Mammary epithelial cell (primary cell): Measurements from ENCODE around the gene MGAT4A.

Source experiments
- CTCF ChIP-seq, 2 donors: IDR thresholded peaks in 1 of 2; conservative IDR thresholded peaks in 1 of 2; 2 replicates each; pipeline ENCODE4 v1.5.1; 2011 to 2012; ENCODE audit warnings: inconsistent platforms in 2 of 2, low read length in 2 of 2, mild to moderate bottlenecking in 2 of 2, control low read depth in 1 of 2, low read depth in 1 of 2; ENCODE audit not compliant: insufficient read depth in 1 of 2; ENCODE audit errors: extremely low read depth in 1 of 2
- EZH2 ChIP-seq: IDR thresholded peaks from 2 replicates; pipeline ENCODE4 v1.6.1; 2012; ENCODE audit warnings: low read length, inconsistent platforms, borderline replicate concordance

- TF ChIP-seq CTCF (conservative IDR thresholded peaks at IDR 0.05 in 1 of 2, IDR thresholded peaks at IDR 0.05 in 1 of 2; ENCODE audit: extremely low read depth in 1 of 2, insufficient read depth in 1 of 2, low read depth in 1 of 2, low read length in 2 of 2) (no peak), EZH2 (no peak)
Observed at GRCh38 chr2:98734162-98734561, 3.2 kb upstream of the MGAT4A start.
